Measurements from ENCODE around the gene PPFIA1.

The PPFIA1 gene

GRCh38 chr11:70381872-70382861 is 111.7 kb downstream of the PPFIA1 start:
- no peak overlapping the region for H2AFZ ChIP-seq (ENCODE audit: low read length)
- no peaks in the 10 kb centered on the region for H3K79me2 ChIP-seq (ENCODE audit: low read length)
- TF ChIP-seq EZH2phosphoT487 (IDR thresholded peaks at IDR 0.05; ENCODE audit: low read length) = no peak
- TF ChIP-seq, protein P1, sequence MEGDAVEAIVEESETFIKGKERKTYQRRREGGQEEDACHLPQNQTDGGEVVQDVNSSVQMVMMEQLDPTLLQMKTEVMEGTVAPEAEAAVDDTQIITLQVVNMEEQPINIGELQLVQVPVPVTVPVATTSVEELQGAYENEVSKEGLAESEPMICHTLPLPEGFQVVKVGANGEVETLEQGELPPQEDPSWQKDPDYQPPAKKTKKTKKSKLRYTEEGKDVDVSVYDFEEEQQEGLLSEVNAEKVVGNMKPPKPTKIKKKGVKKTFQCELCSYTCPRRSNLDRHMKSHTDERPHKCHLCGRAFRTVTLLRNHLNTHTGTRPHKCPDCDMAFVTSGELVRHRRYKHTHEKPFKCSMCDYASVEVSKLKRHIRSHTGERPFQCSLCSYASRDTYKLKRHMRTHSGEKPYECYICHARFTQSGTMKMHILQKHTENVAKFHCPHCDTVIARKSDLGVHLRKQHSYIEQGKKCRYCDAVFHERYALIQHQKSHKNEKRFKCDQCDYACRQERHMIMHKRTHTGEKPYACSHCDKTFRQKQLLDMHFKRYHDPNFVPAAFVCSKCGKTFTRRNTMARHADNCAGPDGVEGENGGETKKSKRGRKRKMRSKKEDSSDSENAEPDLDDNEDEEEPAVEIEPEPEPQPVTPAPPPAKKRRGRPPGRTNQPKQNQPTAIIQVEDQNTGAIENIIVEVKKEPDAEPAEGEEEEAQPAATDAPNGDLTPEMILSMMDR (IDR thresholded peaks at IDR 0.05; ENCODE audit: low read length) = no peak
- no peak for TF ChIP-seq EZH2 (optimal IDR thresholded peaks at IDR 0.05; ENCODE audit: low read depth, low read length)
- H3K4me1 ChIP-seq (ENCODE audit: low read length) = no peaks in the 10 kb centered on the region
- H3K27ac ChIP-seq (ENCODE audit: low read length) = no peak overlapping the region
- H3F3A ChIP-seq (ENCODE audit: insufficient read depth, low read length) = no peaks in the 10 kb centered on the region
- no peaks in the 10 kb centered on the region for H3K9me3 ChIP-seq (replicated peaks; ENCODE audit: insufficient read depth, low read length)
- H3K27me3 ChIP-seq (replicated peaks; ENCODE audit: insufficient read depth, low read length) = no peaks in the 10 kb centered on the region
- H3K9ac ChIP-seq (ENCODE audit: low read length) = no peak overlapping the region
- no peaks in the 10 kb centered on the region; the same call in 1 of the 2 replicates for H3K36me3 ChIP-seq (replicated peaks; ENCODE audit: insufficient read depth, low read length)
- H3K4me2 ChIP-seq (ENCODE audit: low read depth, low read length) = no peak overlapping the region
- no peak for DNase-seq
- no peak overlapping the region for H3K4me3 ChIP-seq (ENCODE audit: low read length)
- H4K20me1 ChIP-seq (ENCODE audit: insufficient read depth, low read length) = no peaks in the 10 kb centered on the region
- H3K9me2 ChIP-seq (replicated peaks; ENCODE audit: insufficient read depth, low read length) = no peaks in the 10 kb centered on the region

GRCh38 chr11:70383664-70384565 is 113.4 kb downstream of the PPFIA1 start:
- TF ChIP-seq EZH2 (optimal IDR thresholded peaks at IDR 0.05; ENCODE audit: low read depth, low read length) = no peak
- TF ChIP-seq, protein P1 (IDR thresholded peaks at IDR 0.05; ENCODE audit: low read length) = no peak
- no peak for TF ChIP-seq EZH2phosphoT487 (IDR thresholded peaks at IDR 0.05; ENCODE audit: low read length)
- Histone ChIP-seq H3K4me3 (ENCODE audit: low read length) (no peak overlapping the region), H3F3A (ENCODE audit: insufficient read depth, low read length) (no peaks in the 10 kb centered on the region), H4K20me1 (ENCODE audit: insufficient read depth, low read length) (no peaks in the 10 kb centered on the region), H3K9ac (ENCODE audit: low read length) (no peak overlapping the region), H2AFZ (ENCODE audit: low read length) (no peak overlapping the region), H3K4me2 (ENCODE audit: low read depth, low read length) (no peak overlapping the region), H3K27me3 (replicated peaks; ENCODE audit: insufficient read depth, low read length) (no peaks in the 10 kb centered on the region), H3K9me3 (replicated peaks; ENCODE audit: insufficient read depth, low read length) (no peaks in the 10 kb centered on the region), H3K79me2 (ENCODE audit: low read length) (no peaks in the 10 kb centered on the region), H3K4me1 (ENCODE audit: low read length) (no peaks in the 10 kb centered on the region), H3K36me3 (replicated peaks; ENCODE audit: insufficient read depth, low read length) (no peaks in the 10 kb centered on the region), H3K27ac (ENCODE audit: low read length) (no peak overlapping the region), H3K9me2 (replicated peaks; ENCODE audit: insufficient read depth, low read length) (no peaks in the 10 kb centered on the region)
- no peak for DNase-seq

DNA sequence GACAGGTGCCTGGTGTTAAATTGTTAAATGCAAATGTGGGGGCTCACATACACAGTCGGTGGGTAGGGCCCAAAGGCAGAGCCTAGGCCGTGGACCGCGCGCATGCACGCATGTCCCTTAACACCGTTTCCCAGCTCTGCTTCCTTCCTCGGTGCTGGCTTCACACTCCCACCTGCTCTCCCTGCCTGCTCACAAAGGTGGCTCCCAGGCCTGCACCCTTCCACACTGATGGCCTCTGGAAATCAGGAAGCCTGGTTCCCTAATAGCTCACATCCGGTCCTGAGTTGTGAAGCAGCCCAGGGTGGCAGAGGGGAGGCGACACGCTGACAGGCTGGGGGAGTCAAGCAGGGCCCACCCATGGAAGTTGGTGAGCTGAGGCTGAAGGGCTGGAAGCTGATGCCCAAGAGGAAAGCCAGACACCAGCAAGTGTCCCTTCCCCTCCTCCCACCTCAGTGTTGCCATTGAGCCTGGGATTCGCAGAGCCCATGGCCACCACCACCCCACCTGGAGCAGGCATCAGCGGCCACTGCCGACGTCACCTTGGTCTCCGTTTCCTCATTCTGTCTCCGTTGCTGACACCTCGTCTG is 114.2 kb downstream of the PPFIA1 start:
- Histone ChIP-seq H3K36me3 (replicated peaks; ENCODE audit: insufficient read depth, low read length) (no peaks in the 10 kb centered on the region), H3K79me2 (ENCODE audit: low read length) (no peaks in the 10 kb centered on the region), H3K27ac (ENCODE audit: low read length) (no peak overlapping the region)

More for the DNA sequence above, 114.2 kb downstream of the PPFIA1 start:
- H3K9me2 ChIP-seq (replicated peaks; ENCODE audit: insufficient read depth, low read length) = no peaks in the 10 kb centered on the region
- no peaks in the 10 kb centered on the region for H3K9me3 ChIP-seq (replicated peaks; ENCODE audit: insufficient read depth, low read length)
- H4K20me1 ChIP-seq (ENCODE audit: insufficient read depth, low read length) = no peaks in the 10 kb centered on the region
- no peak for DNase-seq
- H3K4me3 ChIP-seq (ENCODE audit: low read length) = no peak overlapping the region
- H2AFZ ChIP-seq (ENCODE audit: low read length) = no peak overlapping the region
- H3K9ac ChIP-seq (ENCODE audit: low read length) = no peak overlapping the region
- no peaks in the 10 kb centered on the region for H3F3A ChIP-seq (ENCODE audit: insufficient read depth, low read length)
- no peak overlapping the region for H3K4me2 ChIP-seq (ENCODE audit: low read depth, low read length)
- H3K4me1 ChIP-seq (ENCODE audit: low read length) = no peaks in the 10 kb centered on the region
- no peak for TF ChIP-seq EZH2 (optimal IDR thresholded peaks at IDR 0.05; ENCODE audit: low read depth, low read length)
- TF ChIP-seq EZH2phosphoT487 (IDR thresholded peaks at IDR 0.05; ENCODE audit: low read length) = no peak
- TF ChIP-seq, protein P1 (IDR thresholded peaks at IDR 0.05; ENCODE audit: low read length) = no peak
- H3K27me3 ChIP-seq (replicated peaks; ENCODE audit: insufficient read depth, low read length) = no peaks in the 10 kb centered on the region

All from MM.1S (cell line).